Stimulated activated CD8-positive, alpha-beta memory T cell treated with anti-CD3 and anti-CD28 coated beads, Interleukin-4, amount 100 ng/mL, for 48 hours (primary cell): ENCODE data around the gene PTPRN2.

Experiments used
- DNase-seq: peaks from one replicate; pipeline ENCODE4 v3.0.0-alpha.2; 2020

Gene PTPRN2

DNA sequence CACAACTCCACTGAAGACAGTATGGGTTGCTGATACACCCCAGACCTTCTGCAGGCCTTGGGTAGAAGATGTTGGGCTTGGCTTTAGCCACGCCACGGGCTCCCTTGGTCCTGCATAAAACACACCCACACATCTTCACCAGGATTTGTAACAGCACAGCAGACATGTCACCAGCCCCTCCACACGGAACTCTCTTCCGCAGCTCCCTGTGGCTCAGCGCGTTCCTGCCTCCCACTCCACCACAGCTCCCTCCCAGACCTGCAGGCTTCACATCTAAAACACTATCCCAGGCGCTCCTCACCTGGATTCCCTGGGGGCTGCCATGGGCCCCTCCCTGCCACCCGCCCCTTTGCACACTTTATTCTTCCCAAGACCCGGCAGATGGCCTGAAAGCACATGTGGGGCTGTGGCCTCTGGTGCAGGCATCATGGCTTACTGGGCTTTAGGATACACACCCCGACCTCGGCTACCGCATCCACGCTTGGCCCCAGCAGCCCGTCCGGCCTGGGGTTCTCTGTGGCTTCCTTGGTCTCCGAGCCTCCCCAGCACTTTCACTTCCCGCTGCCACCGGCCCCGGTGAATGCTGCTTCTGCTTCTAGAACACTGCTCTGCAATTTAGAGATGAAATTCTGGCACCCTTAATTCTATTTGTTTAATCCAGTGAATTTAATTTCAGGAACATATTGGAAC lies 818.0 kb downstream of the PTPRN2 start:
- DNase-seq: no peak

DNA sequence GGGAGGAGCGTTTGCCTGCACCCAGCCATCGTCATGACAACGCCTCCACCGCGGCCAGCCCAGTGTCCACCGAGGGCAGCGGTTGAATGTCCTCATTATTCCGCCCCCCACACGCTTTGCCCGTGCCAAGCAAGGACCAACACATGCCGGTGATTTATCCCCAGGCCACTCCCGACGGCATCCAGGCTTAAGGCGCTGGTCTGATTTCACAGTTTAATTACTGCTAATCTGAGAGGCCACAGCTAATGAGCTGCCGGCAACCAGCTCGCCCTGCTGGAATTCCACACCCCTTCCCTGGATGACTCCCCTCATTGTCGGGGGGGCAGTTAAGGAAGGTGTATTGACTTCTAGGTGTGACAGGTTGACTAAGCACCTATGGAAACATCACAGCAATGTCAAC lies 818.5 kb downstream of the PTPRN2 start:
- DNase-seq: no peak

DNA sequence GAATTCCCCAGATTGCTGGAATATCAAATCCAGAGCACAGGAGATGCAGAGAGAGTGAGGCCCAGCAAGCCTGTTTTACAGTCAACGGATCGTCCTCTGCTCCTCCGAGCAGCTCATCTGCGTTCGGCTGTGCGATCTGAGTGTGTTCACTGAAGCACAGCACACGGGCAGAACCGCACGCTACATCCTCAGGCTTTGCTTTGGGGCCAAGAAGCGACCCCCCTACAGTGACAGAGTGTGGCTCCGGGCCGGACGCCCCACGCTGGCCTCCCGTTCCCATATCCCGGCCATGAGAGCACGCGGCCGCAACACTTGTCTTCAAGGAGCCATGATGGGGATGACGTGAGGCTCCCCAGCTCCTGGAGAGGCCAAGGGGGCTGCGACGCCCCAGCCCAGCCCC lies 819.4 kb downstream of the PTPRN2 start:
- DNase-seq: no peak

DNA sequence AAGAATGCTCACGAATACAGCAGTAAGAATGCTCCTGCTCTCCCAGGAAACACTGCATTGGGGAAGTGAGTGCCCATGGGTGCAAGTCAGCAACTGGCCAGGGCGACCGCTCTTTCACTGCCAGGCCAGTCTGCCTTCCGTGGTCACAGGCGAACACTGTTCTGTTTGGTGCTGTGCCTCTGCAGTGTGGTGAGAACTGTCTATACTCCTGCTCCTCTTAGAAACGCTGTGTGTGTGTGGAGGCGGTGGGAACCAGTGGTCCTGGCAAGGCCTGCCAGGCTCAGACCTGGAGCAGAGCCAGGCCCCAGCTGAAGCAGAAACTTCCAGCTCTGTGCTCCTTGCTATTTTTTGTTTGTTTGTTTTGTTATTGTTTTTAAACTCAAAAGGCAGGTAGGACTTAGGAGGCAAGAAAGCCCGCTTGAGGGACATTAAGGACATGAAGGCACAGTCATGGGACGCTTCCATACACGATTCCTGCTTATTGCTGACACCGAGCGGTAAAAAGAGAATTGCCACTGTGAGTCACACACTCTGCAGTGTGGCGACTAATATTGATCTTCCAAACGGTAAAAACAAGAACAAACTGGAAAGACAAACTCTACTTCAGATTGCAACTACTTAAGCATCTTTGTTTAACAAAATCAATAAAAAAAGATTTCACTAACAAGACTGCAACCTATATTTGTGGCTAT lies 820.0 kb downstream of the PTPRN2 start:
- DNase-seq: no peak

DNA sequence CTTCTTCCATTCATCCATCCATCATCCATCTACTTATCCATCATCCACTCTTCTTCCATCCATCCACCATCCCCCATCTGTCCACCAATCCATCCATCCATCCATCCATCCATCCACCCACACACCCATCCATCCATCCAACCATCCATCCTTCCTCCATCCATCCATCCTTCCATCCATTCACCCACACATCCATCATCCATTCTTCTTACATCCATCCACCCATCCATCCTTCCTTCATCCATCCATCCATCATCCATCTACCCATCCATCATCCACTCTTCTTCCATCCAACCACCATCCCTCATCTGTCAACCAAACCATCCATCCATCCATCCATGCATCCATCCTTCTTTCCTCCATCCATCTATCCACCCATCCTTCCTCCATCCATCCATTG lies 821.5 kb downstream of the PTPRN2 start:
- DNase-seq: no peak

DNA sequence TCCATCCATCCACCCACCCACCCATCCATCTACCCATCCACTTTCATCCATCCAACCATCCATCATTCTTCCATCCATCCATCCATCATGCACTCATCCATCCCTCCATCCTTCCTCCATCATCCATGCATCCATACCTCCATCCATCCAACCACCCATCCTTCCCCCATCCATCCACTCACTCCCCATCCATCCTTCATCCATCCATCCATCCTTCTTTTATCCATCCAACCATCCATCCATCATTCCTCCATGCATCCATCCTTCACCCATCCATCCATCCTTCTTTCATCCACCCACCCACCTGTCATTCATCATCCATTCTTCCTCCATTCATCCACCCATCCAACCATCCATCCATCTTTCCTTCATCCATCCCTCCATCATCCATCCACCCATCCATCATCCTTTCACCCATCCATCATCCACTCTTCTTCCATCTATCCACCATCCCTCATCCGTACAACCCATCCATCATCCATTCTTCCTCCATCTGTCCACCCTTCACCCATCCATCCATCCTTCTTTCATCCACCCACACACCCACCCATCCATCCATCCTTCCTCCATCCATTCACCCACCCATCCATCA lies 822.6 kb downstream of the PTPRN2 start:
- no peak for DNase-seq

DNA sequence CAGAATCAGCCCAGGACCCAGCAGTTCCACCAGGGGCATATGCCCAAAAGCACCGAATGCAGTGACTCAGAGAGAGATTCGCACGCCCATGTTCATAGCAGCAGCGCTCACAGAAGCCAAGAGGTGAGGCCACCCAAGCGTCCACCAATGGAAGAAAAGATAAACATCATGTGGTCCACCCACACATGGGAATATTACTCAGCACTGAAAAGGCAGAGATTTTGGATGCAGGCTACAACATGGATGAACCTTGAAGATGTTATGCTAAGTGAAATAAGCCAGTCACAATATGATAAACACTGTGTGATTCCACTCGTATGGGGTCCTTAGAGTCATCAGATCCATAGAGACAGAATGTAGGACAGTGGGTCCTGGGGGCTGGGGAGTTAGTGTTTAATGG lies 823.4 kb downstream of the PTPRN2 start:
- no peak for DNase-seq

DNA sequence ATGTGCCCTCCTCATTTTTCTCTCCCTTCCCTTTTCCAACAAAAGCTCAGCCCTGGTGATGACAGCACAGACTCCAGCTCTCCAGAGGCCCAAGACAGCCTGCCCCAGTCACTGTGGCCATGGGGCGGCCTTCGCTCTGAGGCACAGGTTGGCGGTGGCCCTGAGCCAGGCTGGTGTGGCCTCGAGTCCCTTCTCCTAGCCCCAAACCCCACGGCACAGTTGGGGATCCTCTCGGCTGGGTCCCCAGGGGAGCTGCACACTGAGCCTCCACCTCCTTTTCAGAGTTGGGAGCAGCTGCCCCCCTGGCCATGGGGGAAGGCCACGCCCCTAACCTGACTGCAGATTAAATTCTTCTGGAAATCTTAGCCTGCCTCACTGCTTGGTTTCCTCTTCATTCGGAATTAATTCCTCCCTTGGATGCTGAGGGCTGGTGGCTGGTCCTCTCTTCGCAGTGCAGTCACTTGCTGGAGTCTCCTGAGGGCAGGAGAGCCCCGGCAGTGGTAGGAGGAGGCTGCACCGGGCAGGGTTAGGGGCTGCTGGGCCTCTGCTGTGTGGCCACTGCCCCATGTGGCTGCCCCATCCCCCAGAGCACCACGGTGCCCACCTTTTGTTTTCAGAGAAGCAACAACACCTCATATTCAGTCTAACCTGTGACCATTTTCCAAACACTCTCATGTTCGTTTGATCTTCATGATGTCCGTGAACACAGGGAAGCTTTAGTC lies 824.2 kb downstream of the PTPRN2 start:
- no peak for DNase-seq

DNA sequence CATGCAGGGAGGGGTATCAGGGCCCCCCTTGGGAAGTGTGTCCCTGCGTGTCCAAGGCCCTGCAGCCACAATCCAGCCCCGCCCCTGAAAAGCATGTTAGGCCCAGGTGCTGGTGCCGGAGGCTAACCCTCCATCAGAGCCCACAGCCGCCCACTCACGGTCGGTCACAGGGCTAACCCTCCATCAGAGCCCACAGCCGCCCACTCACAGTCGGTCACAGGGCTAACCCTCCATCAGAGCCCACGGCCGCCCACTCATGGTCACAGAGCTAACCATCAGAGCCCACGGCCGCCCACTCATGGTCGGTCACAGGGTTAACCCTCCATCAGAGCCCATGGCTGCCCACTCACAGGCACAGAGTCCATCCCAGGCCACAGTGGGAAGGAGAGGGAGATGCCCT lies 824.8 kb downstream of the PTPRN2 start:
- DNase-seq: no peak

DNA sequence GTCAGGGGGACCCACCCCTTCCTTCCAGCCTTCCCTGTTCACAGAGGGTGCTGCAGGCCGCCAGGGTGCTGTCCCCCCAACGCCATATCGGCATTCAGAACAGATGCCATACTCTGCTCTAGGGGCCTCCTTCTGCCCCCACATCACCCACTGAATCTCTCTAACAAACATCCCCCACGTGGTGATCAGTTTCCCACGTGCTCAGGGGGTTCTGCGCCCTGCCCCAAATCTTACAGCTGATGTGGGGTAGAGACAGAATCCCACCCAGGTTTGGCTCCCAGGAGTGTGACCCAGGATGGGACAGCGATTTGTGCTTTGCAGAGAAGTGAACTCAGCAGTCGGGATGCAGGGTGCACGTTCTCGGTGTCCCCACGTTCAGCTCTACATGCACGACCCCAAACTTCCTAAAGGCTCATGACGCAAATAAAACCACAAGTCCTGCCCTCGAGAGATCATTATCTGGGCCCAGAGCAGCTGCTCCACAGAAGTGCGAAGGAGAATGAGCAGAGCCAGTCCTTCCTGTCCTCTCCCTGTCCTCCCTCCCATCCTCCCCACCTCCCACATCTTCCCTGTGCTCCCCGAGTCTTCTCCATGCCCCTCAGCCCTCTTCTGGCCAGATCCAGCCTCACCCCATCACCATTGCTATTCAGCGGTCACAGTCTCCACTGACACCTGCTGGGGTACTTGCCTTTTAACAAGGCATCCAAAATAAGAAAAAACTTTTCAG lies 827.5 kb downstream of the PTPRN2 start:
- no peak for DNase-seq

DNA sequence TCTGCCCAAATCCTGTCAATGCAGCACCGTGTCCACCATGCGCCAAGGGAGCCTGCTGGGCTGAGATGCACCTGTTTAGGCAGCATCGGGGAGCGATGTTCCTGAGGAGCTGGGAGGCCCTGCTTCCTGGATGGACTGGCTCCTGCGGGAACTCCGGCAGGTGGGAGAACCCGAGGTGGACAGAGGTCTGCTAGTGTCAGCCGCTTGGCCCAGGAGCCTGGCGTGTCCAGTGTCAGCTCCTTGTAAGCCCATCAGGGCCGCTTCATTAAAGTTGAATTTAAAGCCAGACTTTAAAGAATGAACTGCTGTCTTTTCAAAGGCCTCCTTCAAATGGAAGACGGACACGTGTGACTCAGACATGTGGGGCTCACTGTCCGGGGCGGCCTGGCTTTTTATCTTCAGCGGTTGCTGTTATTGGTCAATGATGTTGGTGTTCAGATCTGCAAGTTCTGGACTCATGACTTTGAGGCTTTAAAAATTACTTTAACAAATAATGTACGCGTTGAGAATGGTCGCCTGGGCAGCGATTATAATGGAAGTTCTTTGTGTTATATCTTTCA lies 828.3 kb downstream of the PTPRN2 start:
- no peak for DNase-seq

DNA sequence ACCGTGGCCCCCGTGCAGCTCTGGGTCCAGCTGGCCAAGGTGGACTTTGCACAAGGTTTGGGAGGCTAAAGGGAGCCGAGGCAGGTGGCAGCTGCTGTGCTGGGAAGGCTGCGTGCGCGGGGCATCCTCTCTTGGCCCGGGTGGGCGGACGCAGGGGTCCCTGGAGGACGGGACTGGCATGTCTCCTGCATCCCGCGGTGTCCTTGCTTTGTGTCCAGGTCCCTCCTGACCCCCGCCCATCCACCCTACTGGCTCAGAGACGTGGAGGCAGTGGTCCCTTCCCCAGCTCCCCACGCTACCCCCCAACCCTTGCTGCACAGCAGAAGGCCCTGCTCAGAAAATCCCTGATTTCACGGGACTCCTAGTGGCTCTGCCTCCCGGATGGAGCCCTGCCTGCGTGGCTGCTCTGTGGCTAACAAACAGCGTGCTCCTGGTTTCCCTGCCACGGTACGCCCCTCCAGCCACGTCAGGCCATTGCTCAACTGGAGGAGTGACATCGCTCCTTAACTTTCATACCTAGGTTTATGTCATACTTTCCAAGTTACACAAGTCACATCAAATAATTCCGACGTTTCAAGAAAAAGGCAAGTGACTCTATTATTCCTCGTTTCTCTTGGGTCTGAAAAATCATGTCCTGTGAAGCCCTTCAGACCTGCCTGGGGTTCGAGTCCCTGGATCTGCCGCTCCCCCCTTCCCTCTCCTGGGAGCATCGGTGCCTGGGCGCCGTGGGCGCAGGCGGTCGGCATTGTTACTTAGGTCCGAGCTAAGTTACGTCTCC lies 829.0 kb downstream of the PTPRN2 start:
- DNase-seq: no peak

DNA sequence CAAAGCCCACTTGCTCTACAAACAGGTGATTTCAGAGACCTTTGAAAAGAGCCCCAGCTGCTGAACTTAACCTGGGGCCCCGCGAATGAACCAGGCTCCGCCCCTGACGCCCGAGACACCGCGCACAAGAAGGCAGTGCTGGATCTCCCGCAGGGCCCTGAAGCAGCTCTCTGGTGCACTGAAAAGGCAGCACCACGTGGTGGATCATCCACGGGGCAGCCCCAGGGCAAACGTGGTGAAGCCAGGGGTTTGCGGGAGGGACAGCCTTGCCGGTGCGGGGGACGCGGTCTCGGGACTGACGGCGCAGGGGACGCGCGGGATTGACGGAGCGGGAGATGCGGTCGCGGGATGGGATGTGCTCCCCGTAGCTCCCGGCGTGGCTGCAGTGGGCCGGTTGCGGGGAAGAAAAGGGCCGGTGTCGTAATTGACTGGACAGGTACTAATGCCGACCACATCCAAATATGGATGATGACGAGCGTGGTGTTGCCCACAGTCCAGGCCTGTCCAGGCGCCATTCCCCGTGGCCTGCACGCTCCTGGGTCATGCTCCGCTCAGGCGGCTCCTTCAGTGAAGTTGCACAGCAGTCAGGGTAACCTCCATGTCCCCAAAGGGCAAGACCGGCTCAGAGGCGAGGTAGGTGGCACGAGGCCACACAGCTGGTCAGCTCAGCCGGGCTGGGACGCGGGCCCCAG lies 829.7 kb downstream of the PTPRN2 start:
- no peak for DNase-seq

DNA sequence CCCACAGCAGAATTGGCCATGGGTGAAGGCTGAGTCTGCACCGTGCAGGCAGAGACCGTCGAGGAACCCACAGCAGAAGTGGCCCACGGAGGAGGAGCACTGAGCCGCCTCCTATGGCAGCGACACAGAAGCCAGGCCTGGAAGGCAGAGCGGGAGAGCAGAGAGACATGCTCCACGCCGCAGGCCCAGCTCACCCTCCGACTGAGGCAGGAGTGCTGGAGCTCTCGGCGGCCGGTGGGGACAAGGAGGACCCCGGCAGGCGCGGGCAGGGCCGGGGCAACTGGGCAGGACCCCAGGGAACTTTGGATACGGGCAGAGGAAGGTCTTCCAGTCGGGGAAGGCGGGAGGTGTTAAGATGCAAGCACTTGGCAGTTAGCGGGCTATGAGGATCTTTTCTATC lies 830.4 kb downstream of the PTPRN2 start:
- DNase-seq: no peak

DNA sequence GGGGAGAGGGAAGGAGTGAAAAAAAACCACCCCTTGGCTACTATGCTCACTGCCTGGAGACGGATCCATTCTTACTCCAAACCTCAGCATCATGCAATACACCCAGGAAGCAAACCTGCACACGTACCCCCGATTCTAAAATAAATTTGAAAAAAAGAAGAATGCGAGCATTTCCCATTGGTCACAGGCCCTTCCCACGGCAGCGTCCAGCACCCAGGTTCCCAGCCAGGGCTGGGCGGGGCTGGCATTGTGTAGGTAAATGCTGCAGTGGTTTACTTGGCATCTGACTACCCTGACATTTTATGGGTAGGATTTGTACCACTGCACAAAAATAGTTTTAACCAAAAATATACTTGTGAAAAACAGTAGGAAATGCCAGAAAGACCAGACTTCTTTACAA lies 831.9 kb downstream of the PTPRN2 start:
- no peak for DNase-seq

DNA sequence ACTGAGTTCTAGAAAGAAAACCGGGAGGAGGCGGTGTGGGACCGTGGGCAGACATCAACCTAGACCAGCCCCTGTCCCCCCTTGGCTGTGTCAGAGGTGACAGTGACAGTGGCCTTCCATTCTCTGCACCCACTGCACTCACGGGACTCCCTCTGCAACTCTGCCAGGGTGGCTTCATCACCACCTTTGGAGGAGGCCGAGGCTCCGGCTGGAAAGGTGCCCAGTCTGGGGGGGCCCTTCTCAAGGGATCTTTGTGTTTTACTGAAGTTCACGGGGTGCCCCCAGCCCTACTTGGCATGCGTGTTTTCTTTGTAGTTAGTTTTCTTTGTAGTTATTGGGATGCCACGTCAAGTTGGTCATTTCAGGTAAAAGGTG lies 833.2 kb downstream of the PTPRN2 start:
- no peak for DNase-seq

DNA sequence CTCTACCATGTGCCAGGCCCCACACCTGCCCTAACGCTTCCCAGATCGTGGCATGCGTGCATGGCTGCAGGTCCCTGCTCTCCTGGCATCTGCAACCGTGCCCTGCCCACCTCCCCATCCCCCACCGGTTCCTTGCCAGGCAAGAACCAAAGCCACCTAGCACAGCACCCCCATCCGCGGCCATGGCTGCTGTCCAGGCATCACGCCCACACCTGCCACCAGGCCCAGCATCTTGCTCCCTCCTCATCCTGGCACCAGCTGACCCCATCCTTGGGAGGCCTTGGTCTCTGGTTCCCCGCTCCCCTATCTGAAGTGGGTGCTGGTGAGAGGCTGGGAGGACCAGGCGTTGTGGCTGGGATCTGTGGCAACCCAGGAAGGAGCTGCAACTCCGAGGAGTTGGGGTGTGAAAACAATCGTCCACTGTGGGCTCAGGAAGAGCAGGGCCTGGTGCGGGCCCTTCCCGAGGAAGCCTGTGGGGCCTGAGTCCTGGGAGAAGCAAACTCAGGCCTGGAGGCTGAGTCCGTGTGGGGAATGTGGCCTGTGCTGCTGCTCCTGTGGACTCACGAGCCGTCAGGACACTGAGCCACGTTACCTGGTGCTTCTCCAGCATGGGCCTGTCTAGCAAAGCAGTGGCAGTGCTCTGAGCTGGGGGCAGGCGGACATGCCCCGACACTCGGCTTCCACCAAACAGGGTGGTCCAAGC lies 833.8 kb downstream of the PTPRN2 start:
- no peak for DNase-seq

DNA sequence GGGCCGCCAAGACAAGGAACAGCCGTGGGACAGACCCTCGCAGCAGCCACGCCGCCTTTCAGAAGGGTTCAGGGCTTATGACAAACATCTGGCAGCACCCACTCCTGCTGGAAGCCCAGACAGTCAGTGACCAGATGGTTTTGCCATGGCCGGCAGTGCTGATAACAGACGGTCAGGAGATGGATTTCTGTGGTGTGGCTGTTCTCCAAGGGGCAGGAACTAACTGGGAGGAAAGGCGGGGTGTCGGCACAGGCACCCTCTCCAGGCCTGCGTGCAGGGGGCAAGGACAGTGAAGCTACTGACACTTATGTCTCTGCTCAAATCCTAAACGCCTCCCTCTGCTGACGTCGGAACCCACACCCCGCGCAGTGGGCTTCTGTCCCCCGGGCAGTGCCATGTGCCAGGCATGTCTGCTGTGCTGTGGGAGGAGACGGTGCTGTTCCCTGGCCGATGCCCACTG lies 834.8 kb downstream of the PTPRN2 start:
- no peak for DNase-seq

DNA sequence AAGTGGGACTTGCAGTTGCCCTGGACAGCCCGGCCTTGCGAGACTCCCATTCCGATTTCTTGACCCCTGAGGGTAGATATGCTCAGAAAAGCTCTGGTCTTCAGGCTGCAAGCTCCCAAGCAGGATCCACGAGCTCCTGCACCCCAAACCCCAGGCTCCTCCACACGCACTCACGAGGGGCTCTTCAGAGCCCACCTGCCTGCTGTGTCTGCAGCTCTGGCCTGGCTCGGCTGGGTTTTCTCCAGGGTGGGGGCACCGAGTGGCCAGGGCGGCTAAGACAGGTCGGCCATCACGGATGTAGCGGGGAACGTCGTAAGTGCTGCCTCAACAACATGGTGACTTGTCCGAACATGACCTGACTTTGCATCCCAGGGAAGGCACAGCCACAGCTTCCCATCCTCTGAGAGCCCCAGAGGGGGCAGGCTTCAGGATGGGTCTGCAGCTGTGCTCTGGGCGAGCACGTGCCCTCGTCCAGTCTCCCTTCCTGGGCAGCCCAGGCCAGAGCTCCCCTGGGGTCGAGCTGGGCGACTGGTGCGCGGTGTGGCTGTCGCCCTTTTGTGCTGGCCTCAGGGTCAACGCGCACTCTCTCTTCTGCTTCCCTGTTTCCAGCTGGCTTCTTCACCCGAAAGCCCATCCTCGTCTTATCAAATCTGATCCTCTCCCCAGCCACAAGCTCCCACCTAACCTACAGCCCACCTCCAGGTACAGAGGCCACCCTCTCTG lies 835.5 kb downstream of the PTPRN2 start:
- no peak for DNase-seq

DNA sequence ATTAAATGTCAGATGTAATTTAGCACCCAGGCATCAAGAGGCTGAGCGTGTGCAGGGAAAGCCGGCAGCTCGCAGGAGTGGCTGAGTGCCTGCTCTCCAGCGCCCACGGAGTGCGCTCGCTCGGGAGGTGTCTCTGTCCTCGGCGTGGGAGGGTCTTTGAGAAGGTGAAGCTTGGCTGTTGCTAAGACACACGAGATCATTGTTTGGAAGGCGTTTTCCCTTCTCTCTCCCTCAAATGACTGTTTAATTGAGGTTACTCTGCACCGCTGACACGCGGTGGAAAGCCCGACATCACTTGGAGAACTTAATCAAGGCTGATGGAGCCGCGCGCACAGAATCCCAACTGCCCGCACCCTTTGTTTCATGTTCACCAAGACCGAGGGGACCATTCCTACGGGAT lies 836.2 kb downstream of the PTPRN2 start:
- DNase-seq: no peak
